DND-41 (cell line): ENCODE results near the gene HEPN1.

ENCODE experiments used
- ATAC-seq: fragments of 200-7000 bp; cut with Tn5 transposase; 3 replicates; pipeline ENCODE4 v1.9.1; 2021; ENCODE audit warnings: low read depth; ENCODE audit not compliant: insufficient read depth
- DNase-seq: peaks from one replicate; pipeline ENCODE4 v3.0.0-alpha.2; 2020
- H2AFZ ChIP-seq: 2 replicates; pipeline ENCODE4 v1.6.0; 2012; ENCODE audit warnings: low read depth, low read length
- H3K27ac ChIP-seq: 2 replicates; pipeline ENCODE4 v1.5.1; 2012; ENCODE audit warnings: low read length, inconsistent platforms
- H3K27me3 ChIP-seq: fragments of 200-600 bp; sonication (generic); 2 replicates; pipeline ENCODE4 v1.6.0; 2012; ENCODE audit warnings: low read length, mild to moderate bottlenecking, inconsistent platforms; ENCODE audit not compliant: insufficient read depth, poor library complexity
- H3K36me3 ChIP-seq: 2 replicates; pipeline ENCODE4 v1.5.1; 2012; ENCODE audit warnings: low read length, inconsistent platforms; ENCODE audit not compliant: insufficient read depth
- H3K4me1 ChIP-seq: 2 replicates; pipeline ENCODE4 v1.5.1; 2012; ENCODE audit warnings: mild to moderate bottlenecking, low read length; ENCODE audit not compliant: insufficient read depth
- H3K4me2 ChIP-seq: 2 replicates; pipeline ENCODE4 v1.6.0; 2012; ENCODE audit warnings: mild to moderate bottlenecking, moderate library complexity, low read length, inconsistent platforms; ENCODE audit not compliant: insufficient read depth
- H3K4me3 ChIP-seq, 2 experiments: fragments of 200-600 bp in 1 of 2; shearing (Covaris generic) in 1 of 2; 2 replicates each; pipeline ENCODE4 v1.5.1; 2012 to 2016; ENCODE audit warnings: inconsistent platforms in 2 of 2, low read length in 2 of 2, mild to moderate bottlenecking in 2 of 2, low read depth in 1 of 2, moderate library complexity in 1 of 2
- H3K79me2 ChIP-seq: 2 replicates; pipeline ENCODE4 v1.6.0; 2012; ENCODE audit warnings: low read length, inconsistent platforms; ENCODE audit not compliant: insufficient read depth
- H3K9ac ChIP-seq: 2 replicates; pipeline ENCODE4 v1.6.0; 2012; ENCODE audit warnings: low read depth, mild to moderate bottlenecking, inconsistent platforms, low read length, moderate library complexity
- H3K9me3 ChIP-seq: 2 replicates; pipeline ENCODE4 v1.5.1; 2012; ENCODE audit warnings: low read length, moderate library complexity, mild to moderate bottlenecking, inconsistent platforms; ENCODE audit not compliant: insufficient read depth, severe bottlenecking
- H4K20me1 ChIP-seq: 2 replicates; pipeline ENCODE4 v1.6.0; 2012; ENCODE audit warnings: low read length; ENCODE audit not compliant: insufficient read depth
- EZH2 ChIP-seq: IDR thresholded peaks from 3 replicates; pipeline ENCODE4 v1.6.1; 2012; ENCODE audit warnings: borderline replicate concordance, low read depth, mild to moderate bottlenecking, moderate library complexity, low read length, inconsistent platforms; ENCODE audit not compliant: severe bottlenecking
- TF ChIP-seq, protein P1 (sequence below): IDR thresholded peaks from 2 replicates; pipeline ENCODE4 v1.5.1; 2012; ENCODE audit warnings: borderline replicate concordance, low read length, moderate library complexity, mild to moderate bottlenecking; ENCODE audit not compliant: poor library complexity, severe bottlenecking; ENCODE audit errors: extremely low read depth

Gene HEPN1

DNA sequence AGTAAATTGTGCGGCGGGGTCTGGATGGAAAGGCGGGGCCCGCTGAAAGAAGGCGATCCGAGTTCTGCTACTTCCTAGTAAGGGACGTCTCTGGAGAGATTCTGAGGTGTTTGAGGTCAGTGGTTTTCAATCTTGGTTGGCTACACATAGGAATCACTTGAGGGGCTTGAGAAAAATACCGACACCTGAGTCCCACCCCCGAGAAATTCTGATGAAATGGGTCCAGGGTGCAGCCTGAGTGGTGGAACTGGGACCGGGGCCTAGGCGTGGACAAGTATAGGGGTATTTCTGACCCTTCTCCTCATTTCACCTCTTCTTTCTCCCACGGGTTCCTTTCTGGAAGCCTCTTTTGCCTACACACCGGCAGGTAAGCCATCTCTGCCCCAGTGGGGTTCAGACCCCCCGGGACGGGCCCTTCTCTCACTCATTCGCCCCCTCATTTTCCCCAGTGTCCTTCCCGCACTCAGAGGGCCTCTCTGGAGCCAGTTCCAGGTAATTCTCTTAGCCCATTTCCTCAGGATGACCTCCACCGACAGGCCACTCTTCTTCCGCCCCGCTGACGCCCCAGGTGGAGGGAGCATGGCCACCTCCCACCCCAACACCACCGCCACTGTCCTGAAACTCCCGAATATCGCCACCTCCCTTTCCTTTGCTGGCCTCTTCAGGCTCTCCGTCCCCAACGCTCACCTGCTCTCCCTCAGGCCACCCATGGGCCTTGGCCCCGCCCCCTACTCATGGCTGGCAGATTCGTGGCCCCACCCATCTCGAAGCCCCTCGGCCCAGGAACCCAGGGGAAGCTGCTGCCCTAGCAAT lies 42.0 kb upstream of the HEPN1 start:
- Histone ChIP-seq H3K4me1 (no peaks in the 10 kb centered on the region), H3K9ac (no peak overlapping the region), H3K79me2 (no peaks in the 10 kb centered on the region), H3K9me3 (no peaks in the 10 kb centered on the region), H3K27ac (no peak overlapping the region), H3K36me3 (no peaks in the 10 kb centered on the region), H3K4me3 (no peak overlapping the region), H3K4me2 (no peak overlapping the region), H4K20me1 (no peaks in the 10 kb centered on the region; the same call in 1 of the 2 replicates), H2AFZ (no peak overlapping the region), H3K27me3 (no peaks in the 10 kb centered on the region)
- no peak for DNase-seq
- no peak for TF ChIP-seq EZH2
- ATAC-seq: no peak

DNA sequence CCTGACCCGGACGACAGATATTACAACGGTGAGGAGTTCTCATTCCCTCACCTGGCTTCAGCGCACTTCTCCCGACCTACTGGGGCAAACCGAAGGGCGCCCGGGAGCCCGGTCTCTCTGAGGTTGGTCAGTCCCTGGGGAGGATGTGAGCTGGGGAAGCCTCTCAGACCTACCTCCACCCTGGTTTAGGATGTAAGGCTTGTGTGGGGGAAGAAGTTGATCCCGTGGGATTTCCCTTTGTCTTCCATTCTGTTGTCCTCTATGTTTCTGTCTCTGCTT lies 41.5 kb upstream of the HEPN1 start:
- no peak overlapping the region for H3K27ac ChIP-seq
- H3K36me3 ChIP-seq: no peaks in the 10 kb centered on the region
- H3K4me3 ChIP-seq: no peak overlapping the region
- no peak overlapping the region for H2AFZ ChIP-seq
- no peaks in the 10 kb centered on the region for H3K4me1 ChIP-seq
- no peak overlapping the region for H3K9ac ChIP-seq
- no peaks in the 10 kb centered on the region; the same call in 1 of the 2 replicates for H4K20me1 ChIP-seq
- H3K79me2 ChIP-seq: no peaks in the 10 kb centered on the region
- DNase-seq: no peak
- no peaks in the 10 kb centered on the region for H3K27me3 ChIP-seq
- no peak for TF ChIP-seq EZH2
- TF ChIP-seq, protein P1, sequence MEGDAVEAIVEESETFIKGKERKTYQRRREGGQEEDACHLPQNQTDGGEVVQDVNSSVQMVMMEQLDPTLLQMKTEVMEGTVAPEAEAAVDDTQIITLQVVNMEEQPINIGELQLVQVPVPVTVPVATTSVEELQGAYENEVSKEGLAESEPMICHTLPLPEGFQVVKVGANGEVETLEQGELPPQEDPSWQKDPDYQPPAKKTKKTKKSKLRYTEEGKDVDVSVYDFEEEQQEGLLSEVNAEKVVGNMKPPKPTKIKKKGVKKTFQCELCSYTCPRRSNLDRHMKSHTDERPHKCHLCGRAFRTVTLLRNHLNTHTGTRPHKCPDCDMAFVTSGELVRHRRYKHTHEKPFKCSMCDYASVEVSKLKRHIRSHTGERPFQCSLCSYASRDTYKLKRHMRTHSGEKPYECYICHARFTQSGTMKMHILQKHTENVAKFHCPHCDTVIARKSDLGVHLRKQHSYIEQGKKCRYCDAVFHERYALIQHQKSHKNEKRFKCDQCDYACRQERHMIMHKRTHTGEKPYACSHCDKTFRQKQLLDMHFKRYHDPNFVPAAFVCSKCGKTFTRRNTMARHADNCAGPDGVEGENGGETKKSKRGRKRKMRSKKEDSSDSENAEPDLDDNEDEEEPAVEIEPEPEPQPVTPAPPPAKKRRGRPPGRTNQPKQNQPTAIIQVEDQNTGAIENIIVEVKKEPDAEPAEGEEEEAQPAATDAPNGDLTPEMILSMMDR: no peak
- ATAC-seq: no peak
- H3K4me2 ChIP-seq: no peak overlapping the region
- no peaks in the 10 kb centered on the region for H3K9me3 ChIP-seq

DNA sequence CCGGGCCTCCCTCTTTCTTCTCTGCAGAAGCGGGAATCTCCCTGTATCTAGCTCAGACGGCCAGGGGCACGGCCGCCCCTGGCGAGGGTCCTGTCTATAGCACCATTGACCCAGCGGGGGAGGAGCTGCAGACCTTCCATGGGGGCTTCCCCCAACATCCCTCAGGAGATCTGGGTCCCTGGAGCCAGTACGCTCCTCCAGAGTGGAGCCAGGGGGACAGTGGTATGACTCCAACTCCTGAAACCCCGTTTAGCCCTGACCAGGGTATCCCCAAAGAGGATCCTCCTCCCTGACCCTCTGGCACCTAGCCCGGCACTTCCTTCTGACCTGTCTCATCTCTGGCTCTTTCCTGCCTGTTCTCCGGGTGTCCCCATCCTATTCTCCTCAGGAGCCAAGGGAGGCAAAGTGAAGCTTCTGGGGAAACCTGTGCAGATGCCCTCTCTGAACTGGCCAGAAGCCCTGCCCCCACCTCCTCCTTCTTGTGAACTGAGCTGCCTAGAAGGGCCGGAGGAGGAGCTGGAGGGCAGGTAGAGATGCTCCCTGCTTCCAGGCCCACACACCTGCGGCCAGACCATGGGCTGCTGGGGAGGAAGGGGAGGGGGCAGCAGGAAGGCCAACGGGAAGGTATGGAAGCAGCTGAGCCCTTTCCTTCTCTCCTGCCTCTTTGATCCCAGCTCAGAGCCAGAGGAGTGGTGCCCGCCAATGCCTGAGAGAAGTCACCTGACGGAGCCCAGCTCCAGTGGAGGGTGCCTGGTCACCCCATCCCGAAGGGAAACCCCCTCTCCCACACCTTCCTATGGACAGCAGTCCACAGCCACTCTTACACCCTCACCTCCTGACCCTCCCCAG lies 40.9 kb upstream of the HEPN1 start:
- H4K20me1 ChIP-seq: no peaks in the 10 kb centered on the region; the same call in 1 of the 2 replicates
- H3K9me3 ChIP-seq: no peaks in the 10 kb centered on the region
- no peak for DNase-seq
- H3K27ac ChIP-seq: no peak overlapping the region
- no peaks in the 10 kb centered on the region for H3K36me3 ChIP-seq
- no peak overlapping the region for H2AFZ ChIP-seq
- no peaks in the 10 kb centered on the region for H3K4me1 ChIP-seq
- no peak for ATAC-seq
- no peaks in the 10 kb centered on the region for H3K79me2 ChIP-seq
- H3K4me2 ChIP-seq: no peak overlapping the region
- H3K4me3 ChIP-seq: no peak overlapping the region
- H3K27me3 ChIP-seq: no peaks in the 10 kb centered on the region
- TF ChIP-seq, protein P1: no peak
- TF ChIP-seq EZH2: no peak
- no peak overlapping the region for H3K9ac ChIP-seq
